A673 (cell line): ENCODE measurements around the gene ICAM5. TPM values are rescaled to one million over a fixed set of nuclear protein-coding genes. Genes with fewer than 3 reads are reported as not detected.
A peak's percentile ranks its signal among the peaks of the same experiment; 100 is the strongest.

Source experiments
- BruUV-seq: library from RNA; stranded (reverse); fragments of 400-500 nt; replicated peaks from 2 replicates; lab custom pipeline; 2021; lab: Mats Ljungman, UMichigan
- CTCF ChIA-PET: fragments of 300-600 bp; sonication (Branson Sonifier 250); formaldehyde crosslinking; loops from one replicate; lab custom pipeline; 2022; ENCODE audit warnings: antibody characterized with exemption; lab: Charles Lee
- POLR2A ChIA-PET: fragments of 300-600 bp; sonication (Branson Sonifier 250); formaldehyde crosslinking; loops from one replicate; lab custom pipeline; 2022; ENCODE audit warnings: antibody characterized with exemption; ENCODE audit not compliant: low non-redundant PET; lab: Charles Lee
- DNase-seq: peaks from one replicate; pipeline ENCODE4 v3.0.0-alpha.2; 2015; ENCODE audit warnings: low spot score
- H3K27ac ChIP-seq: fragments of 200-600 bp; sonication (generic); 2 replicates; pipeline ENCODE4 v1.5.1; 2016; ENCODE audit warnings: mixed run types, low read depth, mild to moderate bottlenecking, mixed read lengths, antibody characterized with exemption, low read length; ENCODE audit not compliant: poor library complexity, severe bottlenecking
- H3K27me3 ChIP-seq: fragments of 200-600 bp; sonication (generic); replicated peaks from 2 replicates; pipeline ENCODE4 v1.6.1; 2017; ENCODE audit warnings: mixed run types, low read depth, mild to moderate bottlenecking, mixed read lengths, antibody characterized with exemption, low read length; ENCODE audit not compliant: insufficient read depth, poor library complexity
- H3K36me3 ChIP-seq: fragments of 200-600 bp; sonication (generic); 2 replicates; pipeline ENCODE4 v1.6.1; 2016; ENCODE audit warnings: mixed run types, mild to moderate bottlenecking, mixed read lengths, antibody characterized with exemption, low read length; ENCODE audit not compliant: insufficient read depth, poor library complexity, severe bottlenecking
- H3K4me1 ChIP-seq: fragments of 200-600 bp; sonication (generic); 2 replicates; pipeline ENCODE4 v1.6.1; 2017; ENCODE audit warnings: mixed run types, mild to moderate bottlenecking, mixed read lengths, antibody characterized with exemption, low read length; ENCODE audit not compliant: insufficient read depth, poor library complexity, severe bottlenecking
- H3K4me3 ChIP-seq: fragments of 200-600 bp; sonication (generic); 2 replicates; pipeline ENCODE4 v1.5.1; 2016; ENCODE audit warnings: low read depth, mixed run types, mild to moderate bottlenecking, mixed read lengths, low read length; ENCODE audit not compliant: poor library complexity, severe bottlenecking
- H3K9me3 ChIP-seq: fragments of 200-600 bp; sonication (generic); 2 replicates; pipeline ENCODE4 v1.6.1; 2016; ENCODE audit warnings: mixed run types, low read depth, mild to moderate bottlenecking, mixed read lengths, antibody characterized with exemption, low read length; ENCODE audit not compliant: poor library complexity, severe bottlenecking
- CTCF ChIP-seq: fragments of 300-800, 200-600 bp; sonication (generic); conservative IDR thresholded peaks from 2 replicates; pipeline ENCODE4 v1.5.1; 2017; ENCODE audit warnings: low read depth, mild to moderate bottlenecking, antibody characterized with exemption, low read length, moderate library complexity, mixed read lengths
- EZH2 ChIP-seq: fragments of 200-600 bp; sonication (generic); IDR thresholded peaks from 2 replicates; pipeline ENCODE4 v1.6.1; 2017; ENCODE audit warnings: borderline replicate concordance, low read depth, mild to moderate bottlenecking, mixed read lengths, antibody characterized with exemption, low read length; ENCODE audit not compliant: poor library complexity, severe bottlenecking
- intact Hi-C: fragments of 100-400 bp; cut with micrococcal nuclease; formaldehyde crosslinking; loops from one replicate; pipeline ENCODE4 v1.10.0; 2022; ENCODE audit not compliant: unreplicated experiment
- total RNA-seq: library from RNA; stranded (reverse); gene quantifications from 2 replicates; pipeline ENCODE4 v1.2.3, GENCODE V29; 2021

The ICAM5 gene
- total RNA-seq, 1 experiment from 2014 or later, result 4.6 TPM

GRCh38 chr19:10295847-10296591 lies 6.3 kb downstream of the ICAM5 start:
- Histone ChIP-seq H3K27me3 (peaks cover 38% of the 10 kb centered on the region), H3K4me3 (peak overlapping the region; percentile 12), H3K9me3 (no peaks in the 10 kb centered on the region), H3K4me1 (peaks cover 23% of the 10 kb centered on the region), H3K27ac (no peak overlapping the region), H3K36me3 (no peaks in the 10 kb centered on the region)
- intact Hi-C loops, result no loop called here
- ChIA-PET CTCF (no interaction called here), POLR2A (no interaction called here)
- no peak for DNase-seq
- TF ChIP-seq CTCF (no peak), EZH2 (no peak)
- no TSS peak for BruUV-seq

- H3K27me3 ChIP-seq, result peaks cover 15% of the 10 kb centered on the region
- POLR2A ChIA-PET, result no interaction called here
- TF ChIP-seq EZH2 (no peak), CTCF (no peak)
- H3K9me3 ChIP-seq, result no peaks in the 10 kb centered on the region
- CTCF ChIA-PET, result no interaction called here
- intact Hi-C loops, result no loop called here
- H3K4me1 ChIP-seq, result peaks cover 6% of the 10 kb centered on the region
- H3K27ac ChIP-seq, result no peak overlapping the region
- no peak for DNase-seq
- H3K36me3 ChIP-seq, result no peaks in the 10 kb centered on the region
- H3K4me3 ChIP-seq, result no peak overlapping the region
- no TSS peak for BruUV-seq
Measured at GRCh38 chr19:10299545-10300458, 10.1 kb downstream of the ICAM5 start.

DNA sequence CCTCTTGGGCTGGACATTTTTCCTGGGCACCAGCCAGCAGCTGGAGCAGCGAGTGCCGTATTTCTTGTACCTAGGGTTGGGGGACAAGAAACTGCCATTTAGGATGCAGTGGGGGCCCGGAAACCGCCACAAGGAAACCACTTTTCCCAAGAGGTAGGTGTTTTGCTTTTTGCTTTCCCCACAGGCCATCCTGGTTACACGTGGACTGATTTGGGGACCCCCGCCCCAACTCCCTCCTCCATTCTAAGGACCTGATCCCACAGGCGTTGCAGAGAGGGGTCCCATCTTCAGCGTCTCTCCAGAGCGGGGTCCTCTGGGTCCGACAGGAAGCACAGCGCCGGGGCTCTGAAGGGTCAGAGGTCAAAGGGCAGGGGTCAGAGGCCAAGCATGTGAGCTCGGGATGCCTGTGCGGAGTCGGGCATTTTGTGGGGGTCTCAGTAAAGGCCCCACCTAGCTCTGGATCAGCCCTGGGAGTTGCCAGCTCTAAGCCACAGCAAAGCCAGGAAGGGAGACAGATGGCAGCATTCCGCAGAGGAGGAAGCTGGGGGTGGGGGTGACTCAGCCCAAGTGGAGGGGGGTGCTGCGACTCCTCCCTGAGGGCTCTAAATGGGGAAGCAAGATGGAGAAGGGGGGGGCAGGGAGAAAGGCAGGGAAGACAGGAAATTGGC lies 15.5 kb downstream of the ICAM5 start:
- H3K9me3 ChIP-seq, result no peaks in the 10 kb centered on the region
- CTCF ChIA-PET, result interaction anchor here (0.6 kb wide), 1 partner anchor 82 kb away, joined by 3 read pairs; no protein-coding TSS in a partner anchor
- no peaks in the 10 kb centered on the region for H3K36me3 ChIP-seq
- POLR2A ChIA-PET, result interaction anchor here (0.6 to 1.2 kb wide), 2 partner anchors 11 to 28 kb away, joined by 6 to 10 read pairs; no protein-coding TSS in a partner anchor
- peak; percentile 47 for DNase-seq
- H3K4me1 ChIP-seq, result peaks cover 6% of the 10 kb centered on the region
- H3K27me3 ChIP-seq, result no peaks in the 10 kb centered on the region
- BruUV-seq, result no TSS peak
- no peak for TF ChIP-seq CTCF
- TF ChIP-seq EZH2, result no peak
- no peak overlapping the region for H3K4me3 ChIP-seq
- intact Hi-C loops, result no loop called here
- H3K27ac ChIP-seq, result peak overlapping the region; percentile 66
